ENCODE measurements around the gene FAM78B. TPM values are rescaled to one million over a fixed set of nuclear protein-coding genes. Genes with fewer than 3 reads are reported as not detected.

The FAM78B gene
- polyA plus RNA-seq, 3 donors: 0.76 to 3.2 (median 1.1) TPM

- DNase-seq (ENCODE audit: extremely low read depth in 1 of 11, low read depth in 9 of 11, low spot score in 4 of 11): no peak
Observed at GRCh38 chr1:166084613-166085012, 82.2 kb downstream of the FAM78B start.

DNA sequence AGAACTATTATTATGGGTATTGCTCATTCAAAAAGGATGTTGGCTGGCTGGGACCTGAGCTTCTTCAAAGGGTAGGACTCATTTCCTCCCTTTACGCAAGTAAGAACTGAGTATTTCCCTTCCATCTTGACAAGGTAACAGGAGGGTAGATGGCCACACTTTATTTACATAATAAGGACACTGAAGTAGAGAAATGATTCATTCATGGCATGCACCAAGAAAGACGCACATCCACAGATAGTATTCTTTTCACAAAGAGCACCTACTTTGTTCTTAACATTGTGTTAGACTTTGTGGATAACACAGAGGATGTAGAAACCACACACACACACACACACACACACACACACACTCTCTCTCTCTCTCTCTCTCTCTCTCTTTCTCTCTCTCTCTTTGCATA, 82.9 kb downstream of the FAM78B start:
- DNase-seq (ENCODE audit: extremely low read depth in 1 of 11, low read depth in 9 of 11, low spot score in 4 of 11): no peak

DNA sequence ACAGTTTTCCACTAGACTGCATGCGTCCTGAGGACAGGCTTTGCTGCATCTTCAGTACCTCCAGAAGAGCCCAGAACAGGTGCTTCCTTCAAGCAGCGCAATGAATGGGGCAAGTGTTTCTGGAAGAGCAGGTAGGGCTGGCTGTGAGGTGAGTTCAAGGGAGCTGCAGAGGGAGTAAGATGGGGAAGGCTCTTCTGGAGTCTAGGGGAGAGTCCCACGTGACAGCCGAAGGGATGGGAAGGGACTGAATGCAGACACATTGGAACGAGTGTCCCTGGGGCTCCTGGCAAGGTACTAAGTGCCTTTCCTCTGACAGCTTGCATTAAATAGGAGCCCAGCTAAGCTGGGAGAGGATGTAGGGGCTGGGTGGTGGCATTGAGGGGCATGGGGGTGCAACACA, 84.2 kb downstream of the FAM78B start:
- no peak for DNase-seq (ENCODE audit: extremely low read depth in 1 of 11, low read depth in 9 of 11, low spot score in 4 of 11)

DNA sequence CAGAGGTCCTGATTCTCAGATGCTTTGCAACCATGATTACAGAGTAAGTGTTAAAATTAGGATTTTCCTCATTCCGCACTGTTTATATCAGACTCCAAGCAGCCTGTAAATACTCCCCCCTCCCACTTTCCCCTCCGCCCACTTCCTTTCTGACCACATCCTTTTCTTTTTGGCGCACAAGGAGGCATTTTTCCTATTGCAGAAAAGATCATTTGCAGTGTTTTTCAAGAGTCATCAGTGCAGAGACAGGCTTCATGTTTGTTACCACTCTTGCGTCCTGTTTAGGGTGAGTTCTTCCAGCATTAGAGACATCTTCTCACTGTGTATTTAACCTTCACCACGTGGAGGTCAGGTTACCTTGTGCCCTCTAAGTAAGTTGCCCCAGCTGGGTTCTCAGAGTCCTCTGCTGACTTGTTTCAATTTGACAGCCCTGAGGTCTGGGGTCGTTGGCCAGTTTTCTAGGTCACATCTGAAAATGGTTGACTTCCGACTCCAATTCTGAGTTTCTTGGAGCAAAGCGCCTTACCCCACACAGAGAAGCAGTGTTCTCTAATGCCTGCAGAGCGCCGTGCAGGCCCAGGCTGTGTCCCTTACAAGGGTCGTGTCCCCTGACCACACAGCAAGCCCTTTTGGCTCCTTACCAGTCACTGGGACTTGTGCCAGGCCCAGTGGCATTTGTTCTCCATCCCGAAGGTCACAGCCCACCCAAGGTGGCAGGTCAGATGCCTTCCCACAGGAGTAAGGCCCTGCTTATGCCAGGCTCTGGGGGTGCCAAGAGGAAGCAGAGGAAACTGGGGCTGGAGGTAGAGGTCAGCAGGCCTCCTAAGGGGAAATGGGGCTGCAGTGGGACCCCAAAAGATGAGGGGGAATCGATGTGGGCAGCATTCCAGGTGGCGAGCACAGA, 85.6 kb downstream of the FAM78B start:
- no peak for DNase-seq (ENCODE audit: extremely low read depth in 1 of 11, low read depth in 9 of 11, low spot score in 4 of 11)

- no peak for DNase-seq (ENCODE audit: extremely low read depth in 1 of 11, low read depth in 9 of 11, low spot score in 4 of 11)
Observed at GRCh38 chr1:166080277-166080966, 86.4 kb downstream of the FAM78B start.

DNA sequence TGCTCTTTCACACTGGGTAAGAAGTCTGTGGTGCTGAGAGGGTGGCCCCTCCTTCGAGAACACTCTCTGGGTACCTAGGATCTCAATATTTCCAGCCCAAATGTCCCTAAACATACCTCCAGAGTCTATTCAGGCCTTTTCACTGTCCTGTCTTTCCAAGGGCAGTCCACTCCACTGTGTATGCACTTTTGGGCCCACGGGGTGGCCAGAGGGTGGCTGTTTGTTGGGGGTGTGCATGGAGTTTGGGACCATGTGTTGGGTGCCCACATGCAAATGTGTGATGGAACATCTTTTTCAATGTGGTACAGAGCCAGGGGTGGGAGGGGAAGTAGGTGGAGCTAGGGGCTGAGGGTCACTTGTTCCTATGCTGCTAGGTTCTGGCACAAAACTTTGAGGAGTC, 87.5 kb downstream of the FAM78B start:
- DNase-seq (ENCODE audit: extremely low read depth in 1 of 11, low read depth in 9 of 11, low spot score in 4 of 11): no peak

DNA sequence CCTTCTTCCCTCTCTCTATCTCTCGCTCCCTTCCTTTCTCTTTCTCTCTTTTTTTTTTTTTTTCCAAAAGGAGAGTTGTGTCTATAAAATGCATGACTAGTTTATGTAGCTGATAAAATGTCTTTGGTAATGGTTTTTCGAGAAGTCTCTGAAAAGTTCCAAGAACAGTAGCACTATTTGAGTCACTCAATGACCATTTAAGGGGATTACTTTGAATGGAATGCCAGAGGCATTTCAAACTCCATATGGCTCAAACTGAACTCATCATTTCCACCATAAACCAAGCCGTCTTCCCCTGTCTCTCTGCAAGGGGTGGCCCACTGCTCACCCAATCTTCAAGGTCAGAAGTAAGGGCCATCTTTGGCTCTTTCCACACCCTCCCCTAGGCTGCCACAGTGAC, 93.3 kb downstream of the FAM78B start:
- DNase-seq (ENCODE audit: extremely low read depth in 1 of 11, low read depth in 9 of 11, low spot score in 4 of 11): no peak

DNA sequence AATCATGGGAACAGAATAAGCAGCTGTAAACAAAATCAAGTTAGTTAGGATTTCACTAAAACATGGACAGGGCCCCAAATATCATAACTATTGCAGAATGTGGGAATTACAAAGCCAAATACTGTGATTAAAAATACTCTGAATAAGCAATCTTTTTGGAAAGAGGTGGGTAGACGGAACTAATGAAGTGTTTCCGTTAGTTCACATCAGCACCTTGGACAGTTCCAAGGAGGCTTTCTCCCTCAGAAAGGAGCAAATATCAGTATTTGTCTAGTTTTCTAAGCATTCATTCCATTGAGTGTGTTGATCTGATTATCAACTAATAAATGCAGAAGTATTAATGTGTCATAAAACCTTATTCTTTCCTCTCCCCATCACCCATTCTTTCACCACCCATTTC, 97.4 kb downstream of the FAM78B start:
- DNase-seq (ENCODE audit: extremely low read depth in 1 of 11, low read depth in 9 of 11, low spot score in 4 of 11): peak in 5 of 11 donors; percentile 10 to 36 (median 22)

DNA sequence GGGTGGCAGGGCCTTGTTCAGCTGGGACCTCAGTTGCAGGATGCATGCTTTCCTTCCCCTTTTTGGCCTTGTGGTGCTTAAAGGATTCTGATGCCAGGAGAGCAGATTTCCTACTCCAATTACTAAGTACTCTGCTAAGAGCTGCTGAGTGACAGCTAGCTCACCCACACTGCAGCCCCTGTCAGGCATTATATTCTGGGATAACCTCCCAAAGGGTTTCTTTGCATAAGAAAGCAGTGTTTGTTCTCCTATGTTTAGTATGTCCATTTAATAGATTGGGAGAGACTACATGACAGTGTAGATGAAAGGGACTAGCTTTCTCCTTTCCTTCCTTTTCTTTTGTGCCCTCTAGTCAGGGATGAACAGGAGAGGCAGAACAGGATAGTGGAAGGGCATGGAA, 100.7 kb downstream of the FAM78B start:
- DNase-seq (ENCODE audit: extremely low read depth in 1 of 11, low read depth in 9 of 11, low spot score in 4 of 11): no peak

GRCh38 chr1:166064951-166065350, 101.8 kb downstream of the FAM78B start:
- no peak for DNase-seq (ENCODE audit: extremely low read depth in 1 of 11, low read depth in 9 of 11, low spot score in 4 of 11)

- DNase-seq (ENCODE audit: extremely low read depth in 1 of 11, low read depth in 9 of 11, low spot score in 4 of 11): no peak
Observed at GRCh38 chr1:166064313-166064926, 102.4 kb downstream of the FAM78B start.

DNA sequence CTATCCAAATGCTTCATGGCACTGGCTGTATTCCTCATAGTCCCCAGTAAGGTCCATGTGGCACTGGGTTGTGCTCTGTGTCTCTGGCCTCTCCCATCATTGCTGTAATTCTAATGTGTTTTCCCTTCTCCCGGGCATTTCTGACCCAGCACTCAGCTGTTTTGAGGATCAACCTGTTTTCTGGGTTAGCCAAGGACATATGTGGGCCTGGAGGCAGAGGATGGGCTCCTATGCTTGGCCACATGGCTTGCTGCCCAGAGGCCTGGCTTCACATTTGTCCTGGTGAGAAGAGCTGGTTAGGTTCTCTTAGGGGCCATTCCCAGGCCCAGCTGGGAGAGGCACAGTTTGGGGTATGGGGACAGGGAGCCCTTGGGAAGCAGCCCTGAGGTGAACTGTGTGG, 103.1 kb downstream of the FAM78B start:
- no peak for DNase-seq (ENCODE audit: extremely low read depth in 1 of 11, low read depth in 9 of 11, low spot score in 4 of 11)

- DNase-seq (ENCODE audit: extremely low read depth in 1 of 11, low read depth in 9 of 11, low spot score in 4 of 11): no peak
Observed at GRCh38 chr1:166062421-166063070, 104.3 kb downstream of the FAM78B start.

GRCh38 chr1:166057650-166058049, 109.2 kb downstream of the FAM78B start:
- DNase-seq (ENCODE audit: extremely low read depth in 1 of 11, low read depth in 9 of 11, low spot score in 4 of 11): no peak

DNA sequence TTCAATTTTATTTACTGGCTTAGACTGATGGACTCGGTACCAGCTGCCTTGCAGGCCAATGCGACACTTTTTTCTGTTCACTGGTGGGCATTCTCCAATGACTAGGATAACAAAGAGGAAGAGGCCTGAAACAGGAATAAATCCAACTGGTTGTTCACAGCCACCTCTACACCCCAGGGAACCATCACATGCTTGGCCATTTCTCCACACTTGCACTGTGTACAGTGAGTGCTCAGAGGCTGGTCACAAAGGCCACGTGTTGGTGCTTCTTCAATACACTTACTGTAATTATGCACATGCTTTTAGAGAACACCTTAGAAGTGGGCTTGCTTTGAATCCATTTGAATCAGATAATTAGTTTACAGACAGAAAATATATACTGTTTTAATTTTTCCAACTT, 113.4 kb downstream of the FAM78B start:
- DNase-seq (ENCODE audit: extremely low read depth in 1 of 11, low read depth in 9 of 11, low spot score in 4 of 11): no peak

DNA sequence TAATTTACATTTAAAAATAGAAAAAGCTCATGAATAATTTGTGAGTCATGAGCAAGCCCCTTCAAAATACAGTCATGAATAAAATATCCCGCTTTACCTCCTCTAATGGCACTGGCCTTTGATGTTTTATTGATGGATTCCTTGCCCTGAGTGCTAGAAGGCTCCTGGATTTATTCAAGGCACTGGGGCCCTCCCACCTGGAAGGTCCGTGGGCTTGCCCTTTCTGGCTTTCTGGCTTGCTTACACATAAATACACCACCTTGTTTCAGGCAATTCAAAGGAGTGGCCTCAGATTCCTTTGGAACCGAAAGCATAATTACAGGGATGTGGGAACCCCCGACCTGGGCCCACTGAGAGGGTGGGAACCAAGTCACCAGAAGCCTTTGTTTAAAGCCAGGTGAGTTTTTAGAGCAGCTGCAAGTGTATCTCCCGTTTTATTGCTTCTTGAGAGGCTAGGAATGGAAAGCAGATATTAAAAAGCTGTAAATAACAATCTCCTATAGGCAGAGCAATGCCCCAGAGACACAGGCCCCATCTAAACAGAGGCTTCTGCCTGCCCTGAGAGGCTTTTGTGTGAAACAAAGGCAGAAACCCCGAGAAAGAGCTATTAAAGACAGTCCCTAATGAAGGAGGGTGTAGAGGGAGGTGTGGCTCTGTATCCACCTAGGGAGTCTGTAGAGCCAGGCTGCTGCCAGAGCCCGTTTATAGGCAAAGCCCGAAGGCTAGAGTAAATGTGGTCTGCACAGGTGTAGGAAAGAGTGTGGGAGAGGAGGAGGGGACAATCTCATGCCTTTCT, 126.4 kb downstream of the FAM78B start:
- DNase-seq (ENCODE audit: extremely low read depth in 1 of 11, low read depth in 9 of 11, low spot score in 4 of 11): no peak

DNA sequence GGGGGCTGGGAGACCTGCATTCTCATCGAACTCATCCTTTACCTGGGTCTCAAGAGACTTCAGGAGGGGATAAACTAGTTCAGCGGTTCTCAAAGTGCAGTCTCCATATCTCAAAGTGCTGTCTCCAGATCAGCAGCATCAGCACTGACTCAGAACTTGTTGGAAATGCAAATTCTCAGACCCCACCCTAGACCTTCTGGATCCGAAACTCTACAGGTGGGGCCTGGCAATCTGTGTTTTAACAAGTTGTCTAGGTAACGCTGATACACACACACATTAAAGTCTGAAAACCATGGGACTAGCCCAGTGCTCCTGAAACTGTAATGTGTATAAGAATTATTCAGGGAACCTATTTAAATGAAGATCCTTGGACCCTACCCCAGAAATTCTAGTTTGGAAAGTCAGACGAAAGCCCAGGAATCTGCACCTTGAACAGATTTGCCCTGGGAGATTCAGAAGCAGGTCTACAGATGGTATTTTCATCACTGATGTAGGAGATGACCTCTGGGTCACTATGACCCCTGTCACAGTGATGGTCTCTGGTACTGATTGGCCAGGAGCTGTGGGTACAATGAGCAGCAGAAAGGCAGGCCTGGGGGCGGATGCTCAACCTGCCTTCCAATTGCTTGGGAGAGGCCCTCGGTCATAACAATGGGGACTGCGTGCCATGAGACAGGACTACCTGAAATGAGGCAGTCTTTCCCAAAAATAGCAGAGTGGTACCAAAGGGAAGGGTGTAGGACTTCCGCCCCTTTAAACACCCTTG, 127.2 kb downstream of the FAM78B start:
- DNase-seq (ENCODE audit: extremely low read depth in 1 of 11, low read depth in 9 of 11, low spot score in 4 of 11): no peak

DNA sequence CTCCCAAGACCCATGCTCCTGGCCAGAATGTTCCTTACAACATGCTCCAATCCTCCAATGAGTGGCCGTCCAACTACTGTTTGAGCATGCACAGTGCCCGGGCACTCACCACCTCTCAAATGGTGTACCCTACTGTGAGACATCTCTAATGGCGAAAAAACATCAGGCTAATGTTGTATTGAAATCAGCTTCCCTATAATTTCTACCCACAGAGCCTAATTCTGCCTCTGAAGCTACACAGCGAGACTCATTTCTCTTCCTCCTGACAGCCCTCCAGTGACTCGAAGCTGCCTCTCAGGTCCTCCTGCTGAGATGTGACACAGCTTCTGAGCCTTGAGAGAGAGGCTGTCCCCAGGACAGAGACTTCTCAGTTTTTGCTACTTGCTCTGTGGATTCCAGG, 130.7 kb downstream of the FAM78B start:
- no peak for DNase-seq (ENCODE audit: extremely low read depth in 1 of 11, low read depth in 9 of 11, low spot score in 4 of 11)

All from renal cortex interstitium (tissue), 11 donors.